GM21717 (cell line): ENCODE results near the gene GUCY2D.
"Not testable (repeated sequence)": the region's sequence is repeated elsewhere in the genome, so short reads cannot be mapped to it uniquely, and the experiment has no call there.

Experiments used
- ATAC-seq: cut with Tn5 transposase; IDR thresholded peaks from one replicate; pipeline ENCODE4 v1.9.1; 2021; ENCODE audit warnings: mild to moderate bottlenecking, moderate library complexity; ENCODE audit not compliant: unreplicated experiment

Gene GUCY2D

GRCh38 chr17:8041979-8042378 lies 39.6 kb downstream of the GUCY2D start:
- no peak for ATAC-seq

- ATAC-seq = no peak
These were observed 42.7 kb downstream of the GUCY2D start for GRCh38 chr17:8044819-8045810.

- no peak for ATAC-seq
These were observed 44.0 kb downstream of the GUCY2D start for GRCh38 chr17:8046306-8046928.

- no peak for ATAC-seq
These were observed 44.7 kb downstream of the GUCY2D start for GRCh38 chr17:8046929-8047768.

GRCh38 chr17:8047769-8048110 lies 45.3 kb downstream of the GUCY2D start:
- ATAC-seq = no peak

GRCh38 chr17:8048236-8048635 lies 45.8 kb downstream of the GUCY2D start:
- ATAC-seq = no peak

GRCh38 chr17:8048736-8049135 lies 46.3 kb downstream of the GUCY2D start:
- ATAC-seq = no peak

GRCh38 chr17:8051831-8052230 lies 49.4 kb downstream of the GUCY2D start:
- no peak for ATAC-seq

GRCh38 chr17:8052256-8053252 lies 50.1 kb downstream of the GUCY2D start:
- ATAC-seq = no peak

GRCh38 chr17:8053600-8053999 lies 51.2 kb downstream of the GUCY2D start:
- ATAC-seq = no peak

GRCh38 chr17:8055851-8056231 lies 53.4 kb downstream of the GUCY2D start:
- ATAC-seq = no peak

- ATAC-seq = no peak
These were observed 54.0 kb downstream of the GUCY2D start for GRCh38 chr17:8056232-8056975.

- ATAC-seq = no peak
These were observed 54.7 kb downstream of the GUCY2D start for GRCh38 chr17:8056976-8057625.

- no peak for ATAC-seq
These were observed 55.3 kb downstream of the GUCY2D start for GRCh38 chr17:8057691-8058114.

GRCh38 chr17:8059131-8059530 lies 56.7 kb downstream of the GUCY2D start:
- ATAC-seq = no peak

GRCh38 chr17:8060274-8060673 lies 57.9 kb downstream of the GUCY2D start:
- no peak for ATAC-seq

GRCh38 chr17:8061851-8062250 lies 59.4 kb downstream of the GUCY2D start:
- ATAC-seq = not testable (repeated sequence)

GRCh38 chr17:8062435-8062806 lies 60.0 kb downstream of the GUCY2D start:
- no peak for ATAC-seq
